Measurements from ENCODE around the gene NVL.
"Not testable (repeated sequence)": the region's sequence is repeated elsewhere in the genome, so short reads cannot be mapped to it uniquely, and the experiment has no call there.

DNA sequence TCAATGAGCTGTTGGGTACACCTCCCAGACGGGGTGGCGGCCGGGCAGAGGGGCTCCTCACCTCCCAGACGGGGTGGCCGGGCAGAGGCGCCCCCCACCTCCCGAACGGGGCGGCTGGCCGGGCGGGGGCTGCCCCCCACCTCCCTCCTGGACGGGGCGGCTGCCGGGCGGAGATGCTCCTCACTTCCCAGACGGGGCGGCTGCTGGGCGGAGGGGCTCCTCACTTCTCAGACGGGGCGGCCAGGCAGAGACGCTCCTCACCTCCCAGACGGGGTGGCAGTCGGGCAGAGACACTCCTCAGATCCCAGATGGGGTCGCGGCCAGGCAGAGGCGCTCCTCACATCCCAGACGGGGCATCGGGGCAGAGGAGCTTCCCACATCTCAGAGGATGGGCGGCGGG is 19.7 kb upstream of the NVL start:
- TF ChIP-seq, protein P1, sequence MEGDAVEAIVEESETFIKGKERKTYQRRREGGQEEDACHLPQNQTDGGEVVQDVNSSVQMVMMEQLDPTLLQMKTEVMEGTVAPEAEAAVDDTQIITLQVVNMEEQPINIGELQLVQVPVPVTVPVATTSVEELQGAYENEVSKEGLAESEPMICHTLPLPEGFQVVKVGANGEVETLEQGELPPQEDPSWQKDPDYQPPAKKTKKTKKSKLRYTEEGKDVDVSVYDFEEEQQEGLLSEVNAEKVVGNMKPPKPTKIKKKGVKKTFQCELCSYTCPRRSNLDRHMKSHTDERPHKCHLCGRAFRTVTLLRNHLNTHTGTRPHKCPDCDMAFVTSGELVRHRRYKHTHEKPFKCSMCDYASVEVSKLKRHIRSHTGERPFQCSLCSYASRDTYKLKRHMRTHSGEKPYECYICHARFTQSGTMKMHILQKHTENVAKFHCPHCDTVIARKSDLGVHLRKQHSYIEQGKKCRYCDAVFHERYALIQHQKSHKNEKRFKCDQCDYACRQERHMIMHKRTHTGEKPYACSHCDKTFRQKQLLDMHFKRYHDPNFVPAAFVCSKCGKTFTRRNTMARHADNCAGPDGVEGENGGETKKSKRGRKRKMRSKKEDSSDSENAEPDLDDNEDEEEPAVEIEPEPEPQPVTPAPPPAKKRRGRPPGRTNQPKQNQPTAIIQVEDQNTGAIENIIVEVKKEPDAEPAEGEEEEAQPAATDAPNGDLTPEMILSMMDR (conservative IDR thresholded peaks at IDR 0.05 in 1 of 2, IDR thresholded peaks at IDR 0.05 in 1 of 2; ENCODE audit: extremely low read depth in 1 of 2, insufficient read depth in 1 of 2, low read depth in 1 of 2, low read length in 2 of 2) = not testable (repeated sequence)
- not testable (repeated sequence) for TF ChIP-seq EZH2 (IDR thresholded peaks at IDR 0.05; ENCODE audit: borderline replicate concordance, low read length)

All from mammary epithelial cell (primary cell).